DND-41 (cell line): ENCODE results near the gene TTYH2.

Source experiments
- EZH2 ChIP-seq: IDR thresholded peaks from 3 replicates; pipeline ENCODE4 v1.6.1; 2012; ENCODE audit warnings: borderline replicate concordance, low read depth, mild to moderate bottlenecking, moderate library complexity, low read length, inconsistent platforms; ENCODE audit not compliant: severe bottlenecking
- TF ChIP-seq, protein P1 (sequence below): IDR thresholded peaks from 2 replicates; pipeline ENCODE4 v1.5.1; 2012; ENCODE audit warnings: borderline replicate concordance, low read length, moderate library complexity, mild to moderate bottlenecking; ENCODE audit not compliant: poor library complexity, severe bottlenecking; ENCODE audit errors: extremely low read depth

DNA sequence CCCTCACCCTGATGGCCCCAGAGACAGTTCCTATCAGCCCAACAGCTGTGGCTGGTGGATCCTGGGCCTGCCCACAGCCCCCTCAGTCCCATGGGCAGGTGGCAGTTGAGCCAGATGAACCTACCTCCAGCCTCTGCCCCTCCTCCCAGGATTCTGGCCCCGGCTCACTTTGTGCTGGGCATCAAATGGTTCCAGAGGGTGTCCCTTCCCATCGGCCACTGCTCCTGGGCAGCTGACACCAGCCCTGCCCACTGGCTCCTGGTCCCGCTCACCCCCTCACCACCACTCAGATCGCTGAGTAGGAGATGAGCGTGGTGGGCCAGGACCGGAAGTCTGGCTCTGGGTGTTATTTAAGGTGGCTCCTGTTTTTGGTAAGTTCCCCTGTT is 2.0 kb downstream of the TTYH2 start:
- no peak for TF ChIP-seq EZH2
- TF ChIP-seq, protein P1, sequence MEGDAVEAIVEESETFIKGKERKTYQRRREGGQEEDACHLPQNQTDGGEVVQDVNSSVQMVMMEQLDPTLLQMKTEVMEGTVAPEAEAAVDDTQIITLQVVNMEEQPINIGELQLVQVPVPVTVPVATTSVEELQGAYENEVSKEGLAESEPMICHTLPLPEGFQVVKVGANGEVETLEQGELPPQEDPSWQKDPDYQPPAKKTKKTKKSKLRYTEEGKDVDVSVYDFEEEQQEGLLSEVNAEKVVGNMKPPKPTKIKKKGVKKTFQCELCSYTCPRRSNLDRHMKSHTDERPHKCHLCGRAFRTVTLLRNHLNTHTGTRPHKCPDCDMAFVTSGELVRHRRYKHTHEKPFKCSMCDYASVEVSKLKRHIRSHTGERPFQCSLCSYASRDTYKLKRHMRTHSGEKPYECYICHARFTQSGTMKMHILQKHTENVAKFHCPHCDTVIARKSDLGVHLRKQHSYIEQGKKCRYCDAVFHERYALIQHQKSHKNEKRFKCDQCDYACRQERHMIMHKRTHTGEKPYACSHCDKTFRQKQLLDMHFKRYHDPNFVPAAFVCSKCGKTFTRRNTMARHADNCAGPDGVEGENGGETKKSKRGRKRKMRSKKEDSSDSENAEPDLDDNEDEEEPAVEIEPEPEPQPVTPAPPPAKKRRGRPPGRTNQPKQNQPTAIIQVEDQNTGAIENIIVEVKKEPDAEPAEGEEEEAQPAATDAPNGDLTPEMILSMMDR, result no peak
